HT-29 (cell line): ENCODE results near the gene ADI1. TPM values are rescaled to one million over a fixed set of nuclear protein-coding genes. Genes with fewer than 3 reads are reported as not detected.
"Not testable (repeated sequence)": the region's sequence is repeated elsewhere in the genome, so short reads cannot be mapped to it uniquely, and the experiment has no call there.

ENCODE experiments used
- DNase-seq: peaks from one replicate; pipeline ENCODE4 v3.0.0-alpha.2; 2015; ENCODE audit warnings: low spot score
- total RNA-seq: library from RNA; depleted of rRNA; stranded (reverse); fragments of >200 nt; shearing (Covaris generic); gene quantifications from 2 replicates; pipeline ENCODE4 v1.2.3, GENCODE V29; 2014

Gene ADI1
- total RNA-seq, 1 experiment from 2014 or later = 41.7 TPM

DNA sequence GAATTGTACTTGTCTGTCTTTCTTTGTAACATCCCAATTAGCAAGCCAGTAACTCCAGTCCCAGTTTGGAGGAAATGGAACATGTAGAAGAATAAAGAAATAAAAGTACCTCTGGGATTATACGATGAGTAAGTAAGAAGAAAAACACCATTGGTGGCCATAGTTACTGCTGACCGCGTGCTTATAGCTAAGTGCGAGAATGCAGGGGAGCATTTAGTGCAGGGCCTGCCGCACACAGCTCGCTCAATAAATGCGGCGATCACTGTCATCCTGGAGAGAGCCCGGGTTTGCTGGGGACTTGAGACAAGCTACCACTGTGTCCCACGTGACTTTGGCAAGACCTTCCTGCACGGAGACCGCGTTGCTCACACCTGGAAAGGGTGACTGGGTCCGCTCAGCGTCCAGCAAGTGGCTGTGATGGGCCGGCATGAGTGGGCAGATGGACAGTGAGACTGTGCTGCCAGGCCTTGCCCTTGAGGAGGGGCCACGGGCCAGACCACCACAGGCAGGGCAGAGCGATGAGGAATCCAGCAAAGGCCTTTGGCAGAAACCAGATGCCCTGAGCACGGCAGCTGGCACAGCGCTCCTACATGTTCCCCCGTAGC lies 54.8 kb downstream of the ADI1 start:
- no peak for DNase-seq

DNA sequence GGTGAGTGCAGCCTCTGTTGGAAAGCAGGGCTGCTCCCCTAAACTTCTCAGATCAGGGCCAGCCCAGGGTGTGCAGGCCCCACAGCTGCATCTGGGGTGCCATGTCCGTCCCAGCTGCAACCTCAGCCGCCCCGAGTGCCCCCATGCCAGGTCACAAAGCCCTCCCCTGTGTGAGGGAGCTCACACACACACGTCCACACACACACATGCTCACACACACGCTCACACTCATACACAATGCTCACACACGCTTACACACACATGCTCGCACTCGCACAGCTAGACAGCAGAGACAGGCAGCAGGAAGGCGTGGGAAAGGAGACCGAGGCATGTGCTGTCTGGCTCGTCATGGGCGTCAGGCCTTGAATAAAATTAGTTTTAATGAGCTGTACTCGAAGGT lies 55.4 kb downstream of the ADI1 start:
- no peak for DNase-seq

DNA sequence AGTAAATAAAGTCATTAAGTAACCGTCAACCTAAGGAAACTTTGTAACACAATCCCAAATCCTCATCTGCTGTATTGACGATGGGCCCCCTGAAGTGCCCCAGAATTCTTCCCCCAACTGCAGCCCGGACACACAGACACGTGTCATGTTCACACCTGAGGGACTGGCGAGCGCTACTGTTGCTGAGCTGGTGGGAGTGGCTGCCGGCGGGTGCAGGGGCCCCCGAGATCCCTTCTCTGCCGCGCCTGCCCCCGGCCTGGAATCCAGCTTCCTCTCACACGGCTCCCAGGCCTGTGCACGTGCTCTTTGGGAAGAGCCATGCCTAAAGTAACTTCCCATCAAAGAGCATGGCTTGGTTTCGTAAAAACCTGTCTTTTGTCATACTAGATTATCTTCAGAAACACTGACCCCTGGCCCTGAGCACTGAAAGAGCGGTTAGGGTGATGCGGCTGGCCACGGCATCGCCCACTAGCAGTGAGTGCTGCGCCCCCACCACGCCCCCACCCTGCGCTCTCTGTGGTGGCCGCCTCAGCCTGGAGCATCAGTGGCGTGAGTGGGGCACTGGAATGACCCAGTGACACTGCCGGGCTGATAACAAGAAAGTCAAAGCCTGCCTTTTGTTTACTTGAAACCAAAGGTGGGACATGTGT lies 56.0 kb downstream of the ADI1 start:
- DNase-seq = no peak

DNA sequence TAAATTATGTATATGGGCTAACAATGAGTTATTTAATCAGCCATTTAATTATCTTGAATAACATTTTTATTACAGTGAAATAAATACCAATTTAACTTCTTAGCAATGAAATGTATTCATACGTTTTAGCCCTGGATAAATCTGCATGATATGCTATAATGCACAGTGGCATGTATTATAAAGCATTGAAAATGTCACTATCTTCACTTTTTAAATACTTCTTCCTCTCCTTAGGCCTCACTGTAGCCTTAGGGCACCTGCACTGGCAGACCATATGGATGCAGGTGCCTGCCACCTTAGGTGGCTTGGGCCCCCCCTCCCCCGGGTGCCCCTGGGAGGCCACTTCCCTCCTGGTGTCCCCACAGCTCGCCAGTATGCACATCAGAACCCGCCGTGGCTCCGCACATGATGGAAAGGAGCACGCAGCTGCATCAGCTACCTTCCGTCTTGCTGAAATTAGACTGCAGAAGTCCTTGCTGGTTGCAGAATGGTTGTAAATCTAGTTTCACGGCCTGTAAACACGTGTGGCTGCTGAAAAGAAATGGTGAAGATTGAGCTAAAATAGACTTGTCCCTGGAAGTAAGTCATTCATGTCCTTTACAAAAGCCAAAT lies 56.7 kb downstream of the ADI1 start:
- no peak for DNase-seq

DNA sequence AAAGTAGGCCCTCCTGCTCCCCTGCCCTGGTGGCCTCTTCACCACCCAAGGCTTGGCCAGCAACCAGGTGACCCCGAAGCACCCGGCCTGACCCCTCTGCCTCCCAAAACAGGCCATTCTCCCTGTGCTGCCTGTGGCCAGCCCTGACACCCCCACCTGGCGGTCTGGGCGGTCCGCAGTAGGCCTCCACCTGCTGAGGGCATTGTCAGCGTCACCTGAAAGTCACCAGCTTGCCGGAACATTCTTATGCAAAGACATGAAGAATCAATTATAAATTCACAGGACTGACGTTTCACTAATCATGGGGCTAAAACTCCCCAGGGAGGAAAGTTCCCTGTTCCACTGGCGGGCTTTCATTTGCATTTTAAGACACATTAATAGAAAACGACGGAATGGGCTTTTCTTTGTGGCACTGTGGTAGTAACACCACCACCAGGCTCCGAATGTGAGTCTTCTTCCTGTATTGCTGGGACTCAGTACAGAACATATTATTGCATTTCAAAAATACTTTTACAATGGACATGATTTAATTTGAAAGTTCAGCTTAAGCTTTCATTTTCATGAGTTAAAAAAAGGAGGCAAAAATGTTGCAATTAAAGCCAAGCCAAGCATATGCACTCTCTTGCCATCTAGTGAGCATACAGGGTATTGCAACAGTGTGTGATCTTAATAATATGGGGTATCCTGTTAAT lies 57.4 kb downstream of the ADI1 start:
- DNase-seq = peak; percentile 85

GRCh38 chr2:3460831-3461800 lies 58.2 kb downstream of the ADI1 start:
- no peak for DNase-seq

DNA sequence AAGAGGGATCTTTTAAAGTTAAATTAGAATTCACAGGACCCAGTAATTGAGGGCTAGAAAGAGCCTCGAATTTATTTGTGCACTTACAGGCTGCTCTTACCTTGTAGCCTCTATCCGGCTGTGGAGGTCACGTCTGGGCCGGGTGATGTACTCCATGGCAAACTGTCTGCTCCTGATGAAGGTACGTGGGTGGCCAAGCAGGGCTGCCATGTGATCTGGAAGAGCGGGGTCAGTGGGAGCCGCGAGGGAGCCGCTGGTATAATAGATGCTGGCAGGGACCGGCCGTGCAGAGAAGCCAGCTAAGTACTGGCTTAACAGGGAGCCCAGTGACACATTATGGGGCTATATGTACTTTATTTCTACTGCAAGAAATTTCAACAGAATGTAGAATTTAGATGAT lies 59.2 kb downstream of the ADI1 start:
- no peak for DNase-seq

DNA sequence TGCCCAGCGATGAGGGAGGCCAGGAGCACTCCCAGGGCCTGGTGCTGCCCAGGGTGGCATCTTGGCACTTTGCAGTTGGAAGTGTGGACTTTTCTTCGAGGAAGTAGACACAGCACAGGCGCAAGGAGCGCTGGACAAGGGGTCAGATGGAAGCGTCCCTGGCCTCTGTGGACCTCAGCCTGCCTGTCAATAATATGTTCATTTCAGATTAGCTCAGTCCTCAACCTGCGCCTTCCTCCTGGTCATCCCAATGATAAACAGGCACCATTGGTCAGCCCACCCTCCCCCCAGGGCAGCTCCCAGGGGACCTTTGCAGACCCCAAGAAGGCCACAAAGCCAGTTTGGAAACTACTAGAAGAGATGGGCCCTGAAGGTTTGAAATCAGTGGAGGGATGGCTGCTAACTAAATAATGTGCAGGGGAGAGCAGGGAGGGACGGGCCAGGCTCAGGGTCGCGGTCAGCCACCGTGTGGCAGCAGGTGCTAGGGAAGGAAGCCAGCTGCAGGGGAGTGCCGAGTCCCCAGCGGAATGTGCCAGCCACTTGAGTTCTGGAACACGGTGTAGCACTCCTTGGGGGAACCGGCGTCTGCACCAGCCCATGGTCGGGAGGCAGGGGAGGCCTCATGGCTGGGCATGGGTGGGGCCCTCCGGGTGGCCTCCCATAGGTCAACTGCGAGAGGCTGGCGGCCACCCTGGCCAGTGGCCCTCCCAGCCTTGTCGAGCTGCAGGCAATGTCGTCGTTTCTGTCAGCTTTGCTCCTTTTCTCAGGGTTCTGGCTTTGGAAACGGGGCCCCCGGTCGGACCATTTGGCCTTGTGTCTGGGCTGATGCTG lies 59.9 kb downstream of the ADI1 start:
- no peak for DNase-seq

GRCh38 chr2:3458396-3459184 lies 60.7 kb downstream of the ADI1 start:
- DNase-seq = no peak

DNA sequence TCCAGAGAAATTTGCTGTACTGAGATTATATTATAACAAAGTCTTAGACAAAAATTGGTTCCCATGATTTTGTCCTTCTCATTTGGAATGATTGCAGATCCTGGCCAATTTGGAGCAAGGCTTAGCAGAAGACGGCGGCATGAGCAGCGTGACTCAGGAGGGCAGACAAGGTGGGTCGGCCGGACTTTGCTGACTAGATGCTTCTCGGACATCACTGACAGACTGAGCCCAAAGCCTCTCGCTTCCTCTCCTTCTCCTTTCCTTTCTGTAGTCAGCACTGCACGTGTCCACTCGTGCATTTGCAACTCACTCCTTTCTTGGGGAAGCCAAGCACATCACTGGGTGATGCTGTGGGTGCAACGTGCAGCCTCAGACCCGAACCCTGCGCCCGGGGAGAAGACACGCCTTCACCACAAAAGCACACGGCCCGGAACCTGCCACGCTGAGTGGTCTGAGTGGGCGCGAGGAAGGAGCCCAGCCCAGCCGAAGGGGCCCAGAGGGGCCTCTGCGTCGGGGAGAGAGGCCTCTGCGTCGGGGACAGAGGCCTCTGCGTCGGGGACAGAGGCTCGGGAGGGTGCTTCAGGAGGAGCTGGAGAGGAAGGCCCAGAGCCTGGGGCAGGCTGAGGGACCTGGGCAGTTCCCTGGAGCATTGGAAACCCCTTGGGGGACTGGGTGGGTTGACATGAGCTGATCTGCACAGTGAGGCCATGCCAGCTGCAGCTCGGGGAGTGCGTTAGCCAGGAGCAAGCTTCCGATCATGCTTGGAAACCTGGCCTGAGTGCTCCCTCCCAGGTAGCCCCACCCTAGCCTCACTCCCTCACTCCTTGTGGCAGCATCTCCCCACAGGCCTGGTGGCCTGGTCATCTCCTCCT lies 61.6 kb downstream of the ADI1 start:
- DNase-seq = no peak

GRCh38 chr2:3456125-3456524 lies 63.2 kb downstream of the ADI1 start:
- no peak for DNase-seq

GRCh38 chr2:3454802-3455201 lies 64.5 kb downstream of the ADI1 start:
- DNase-seq = no peak

- DNase-seq = not testable (repeated sequence)
Observed at GRCh38 chr2:3454005-3454404, 65.3 kb downstream of the ADI1 start.

- DNase-seq = no peak
Observed at GRCh38 chr2:3453190-3453999, 65.9 kb downstream of the ADI1 start.

- DNase-seq = no peak
Observed at GRCh38 chr2:3451926-3452671, 67.2 kb downstream of the ADI1 start.

DNA sequence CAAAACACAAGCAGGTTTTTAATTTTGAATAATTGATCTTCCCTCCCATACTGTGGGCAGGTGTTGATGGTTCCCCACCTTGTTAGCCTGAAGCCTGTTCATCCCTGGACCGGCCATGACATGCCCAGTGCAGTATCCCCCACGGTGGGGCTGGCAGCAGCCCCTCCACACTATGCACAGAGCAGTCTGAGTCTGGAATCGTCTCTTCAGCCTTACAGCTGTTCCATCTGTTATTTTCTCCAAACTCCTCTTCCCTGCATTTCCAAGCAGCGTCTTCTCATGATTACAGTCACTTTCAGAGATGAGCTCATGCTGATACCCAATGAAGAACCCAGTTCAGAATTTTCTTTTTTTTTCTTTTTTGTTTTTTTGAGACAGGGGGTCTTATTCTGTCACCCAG lies 68.2 kb downstream of the ADI1 start:
- no peak for DNase-seq

- no peak for DNase-seq
Observed at GRCh38 chr2:3450385-3451010, 68.8 kb downstream of the ADI1 start.
